Spleen (tissue), 11 donors: Measurements from ENCODE around the gene SUB1. TPM values are rescaled to one million over a fixed set of nuclear protein-coding genes. Genes with fewer than 3 reads are reported as not detected.

Experiments used
- DNase-seq: peaks from one replicate; pipeline ENCODE4 v3.0.0-alpha.2; 2020
- H3K27ac ChIP-seq, 8 donors: fragments of 200-600 bp; sonication (generic) in 7 of 8; 1 replicate in 4 of 8; 2 replicates in 4 of 8; pipeline versions ENCODE4 v1.5.0 to v1.8.0; 2016 to 2021; ENCODE audit warnings: inconsistent platforms in 4 of 8, mild to moderate bottlenecking in 4 of 8, moderate library complexity in 1 of 8
- H3K27me3 ChIP-seq, 7 donors: fragments of 200-600 bp; sonication (generic) in 6 of 7; replicated peaks in 1 of 7; 1 replicate in 4 of 7; 2 replicates in 3 of 7; pipeline versions ENCODE4 v1.5.0 to v1.8.0; 2016 to 2021; ENCODE audit warnings: inconsistent platforms in 3 of 7, mild to moderate bottlenecking in 1 of 7
- H3K36me3 ChIP-seq, 6 donors: fragments of 200-600 bp; sonication (generic) in 5 of 6; 1 replicate in 4 of 6; 2 replicates in 2 of 6; pipeline versions ENCODE4 v1.5.0 to v1.8.0; 2016 to 2021; ENCODE audit warnings: inconsistent platforms in 2 of 6
- H3K4me1 ChIP-seq, 6 donors: fragments of 200-600 bp; sonication (generic) in 5 of 6; 1 replicate in 3 of 6; 2 replicates in 3 of 6; pipeline versions ENCODE4 v1.5.0 to v1.8.0; 2016 to 2021; ENCODE audit warnings: inconsistent platforms in 3 of 6
- H3K4me3 ChIP-seq, 8 donors: fragments of 200-600 bp; sonication (generic) in 7 of 8; 1 replicate in 4 of 8; 2 replicates in 4 of 8; pipeline versions ENCODE4 v1.5.0 to v1.8.0; 2016 to 2021; ENCODE audit warnings: inconsistent platforms in 4 of 8, mild to moderate bottlenecking in 4 of 8, moderate library complexity in 2 of 8
- H3K9me3 ChIP-seq, 8 donors: fragments of 200-600 bp; sonication (generic) in 7 of 8; 1 replicate in 4 of 8; 2 replicates in 4 of 8; pipeline versions ENCODE4 v1.5.0 to v1.8.0; 2016 to 2021; ENCODE audit warnings: inconsistent platforms in 4 of 8
- CTCF ChIP-seq, 11 experiments: fragments of 200-600 bp in 7 of 11; fragments of 450-650 bp in 4 of 11; sonication (generic) in 4 of 11; IDR thresholded peaks in 8 of 11; conservative IDR thresholded peaks in 3 of 11; 1 replicate in 7 of 11; 2 replicates in 4 of 11; pipeline versions ENCODE4 v1.4.0 to v1.8.0; 2016 to 2021; ENCODE audit warnings: antibody characterized with exemption in 11 of 11, inconsistent platforms in 4 of 11, mild to moderate bottlenecking in 1 of 11
- POLR2A ChIP-seq, 3 donors: fragments of 450-650 bp; IDR thresholded peaks; one replicate each; pipeline ENCODE4 v1.5.1; 2017; ENCODE audit warnings: antibody characterized with exemption in 3 of 3, mild to moderate bottlenecking in 1 of 3
- POLR2AphosphoS5 ChIP-seq, 3 donors: sonication (generic); formaldehyde crosslinking; IDR thresholded peaks; one replicate each; pipeline ENCODE4 v1.5.1; 2017; ENCODE audit warnings: antibody characterized with exemption in 3 of 3
- WGBS, 5 donors: extraction: QIAGEN DNeasy Blood & Tissue Kit in 3 of 5; methylation state at CpG; one replicate each; pipeline versions ENCODE4 v1.1.5 to v1.1.7; 2013 to 2018; 5-methylcytosine and 5-hydroxymethylcytosine counted together
- intact Hi-C: fragments of 100-400 bp; cut with DNase I; formaldehyde crosslinking; loops from one replicate; pipeline ENCODE4 v1.15.0; 2023; ENCODE audit warnings: low total_unique reads
- polyA plus RNA-seq, 3 donors: library from polyadenylated mRNA; stranded (reverse); fragments of 200-250 nt; gene quantifications; one replicate each; pipeline ENCODE4 v1.2.1, GENCODE V29; 2013
- total RNA-seq, 7 donors: library from RNA; depleted of rRNA in 3 of 7; stranded (reverse); fragments of >200 nt in 3 of 7; fragmentation: NEBNext Ultra II Directional in 4 of 7; extraction: Animal tissue kit (Norgen Biotek cat#: 25700) in 4 of 7; gene quantifications; one replicate each; pipeline versions ENCODE4 v1.1.0 to v1.2.1, GENCODE V29; 2016 to 2021
- donor health status: healthy with polysubstance abuse.
- donor health status: DM: no; HTN: no; CAD: no; lungs with moderate emphysema.
- donor health status: DM: no; HTN: no; CAD: no.
- donor health status: Bipolar disorder and iron deficiency.
- donor health status: healthy.
- donor health status: DM: no; HTN: no; CAD: no.
- donor health status: DM: yes; HTN: yes; CAD: no.

The SUB1 gene
- total and polyA plus RNA-seq, 10 donors, result 157 to 262 (median 215) TPM

GRCh38 chr5:32574540-32575175, 10.7 kb upstream of the SUB1 start:
- peaks cover 0 to 21% (median 0%) of the 10 kb centered on the region in 6 donors for H3K4me1 ChIP-seq
- intact Hi-C loops, result no loop called here
- no peaks in the 10 kb centered on the region for H3K27me3 ChIP-seq
- no peak for DNase-seq
- H3K4me3 ChIP-seq, result no peak overlapping the region
- 86 to 94% (median 88%) methylated on average over 3 of the region's 3 CpGs for WGBS, 5 donors
- H3K27ac ChIP-seq, result peak overlapping the region in 1 of 8 donors; percentile 56
- no peaks in the 10 kb centered on the region for H3K36me3 ChIP-seq
- no peak for TF ChIP-seq CTCF (IDR thresholded peaks at IDR 0.05 in 8 of 11, conservative IDR thresholded peaks at IDR 0.05 in 3 of 11)
- no peak for TF ChIP-seq POLR2A (IDR thresholded peaks at IDR 0.05)
- no peak for TF ChIP-seq POLR2AphosphoS5 (IDR thresholded peaks at IDR 0.05)
- H3K9me3 ChIP-seq, result no peaks in the 10 kb centered on the region

GRCh38 chr5:32578363-32578762, 7.0 kb upstream of the SUB1 start:
- WGBS, 5 donors, result 53 to 67% (median 56%) methylated on average over 3 of the region's 3 CpGs
- no peak for DNase-seq
- TF ChIP-seq POLR2A (IDR thresholded peaks at IDR 0.05) (no peak), POLR2AphosphoS5 (IDR thresholded peaks at IDR 0.05) (no peak), CTCF (IDR thresholded peaks at IDR 0.05 in 8 of 11, conservative IDR thresholded peaks at IDR 0.05 in 3 of 11) (no peak)
- no peaks in the 10 kb centered on the region for H3K9me3 ChIP-seq
- intact Hi-C loops, result no loop called here
- H3K4me1 ChIP-seq, result peaks cover 7 to 42% (median 27%) of the 10 kb centered on the region in 6 donors
- H3K36me3 ChIP-seq, result no peaks in the 10 kb centered on the region
- no peak overlapping the region for H3K4me3 ChIP-seq
- H3K27ac ChIP-seq, result no peak overlapping the region
- no peaks in the 10 kb centered on the region for H3K27me3 ChIP-seq

- TF ChIP-seq POLR2AphosphoS5 (IDR thresholded peaks at IDR 0.05) (no peak), POLR2A (IDR thresholded peaks at IDR 0.05) (no peak), CTCF (IDR thresholded peaks at IDR 0.05 in 8 of 11, conservative IDR thresholded peaks at IDR 0.05 in 3 of 11) (no peak)
- WGBS, 5 donors, result 91 to 99% (median 96%) methylated on average over 3 of the region's 3 CpGs
- no peaks in the 10 kb centered on the region for H3K36me3 ChIP-seq
- peaks cover 11 to 42% (median 31%) of the 10 kb centered on the region in 6 donors for H3K4me1 ChIP-seq
- H3K9me3 ChIP-seq, result no peaks in the 10 kb centered on the region
- no peak overlapping the region for H3K4me3 ChIP-seq
- no peak for DNase-seq
- H3K27me3 ChIP-seq, result no peaks in the 10 kb centered on the region
- intact Hi-C loops, result no loop called here
- H3K27ac ChIP-seq, result no peak overlapping the region
Measured at GRCh38 chr5:32578764-32579163, 6.6 kb upstream of the SUB1 start.

GRCh38 chr5:32581010-32581785, 4.2 kb upstream of the SUB1 start:
- Histone ChIP-seq H3K36me3 (no peaks in the 10 kb centered on the region), H3K4me1 (peaks cover 26 to 52% (median 49%) of the 10 kb centered on the region in 6 donors), H3K9me3 (no peaks in the 10 kb centered on the region), H3K4me3 (no peak overlapping the region), H3K27ac (peak overlapping the region in 3 of 8 donors; percentile 55 to 100 (median 82)), H3K27me3 (no peaks in the 10 kb centered on the region)
- intact Hi-C loops, result loop anchor here (5.0 kb wide), 1 partner anchor 49 kb away; no protein-coding TSS in a partner anchor
- peak; percentile 78 for DNase-seq
- 74 to 80% (median 76%) methylated on average over 12 of the region's 12 CpGs for WGBS, 5 donors
- TF ChIP-seq POLR2AphosphoS5 (IDR thresholded peaks at IDR 0.05) (no peak), POLR2A (IDR thresholded peaks at IDR 0.05) (no peak), CTCF (IDR thresholded peaks at IDR 0.05 in 8 of 11, conservative IDR thresholded peaks at IDR 0.05 in 3 of 11) (no peak)
